AG09309 (cell line): ENCODE measurements around the gene RPA1.

Source experiments
- DNase-seq: peaks from one replicate; pipeline ENCODE4 v3.0.0-alpha.2; 2010; ENCODE audit warnings: low read depth
- H3K4me3 ChIP-seq: 2 replicates; pipeline ENCODE4 v1.5.1; 2011; ENCODE audit warnings: mild to moderate bottlenecking, low read depth, low read length, moderate library complexity; ENCODE audit not compliant: control insufficient read depth
- TF ChIP-seq, protein P1 (sequence below): IDR thresholded peaks from 2 replicates; pipeline ENCODE4 v1.5.1; 2011; ENCODE audit warnings: mild to moderate bottlenecking, low read depth, low read length, inconsistent platforms; ENCODE audit not compliant: insufficient read depth, control insufficient read depth; ENCODE audit errors: missing control alignments

The RPA1 gene

DNA sequence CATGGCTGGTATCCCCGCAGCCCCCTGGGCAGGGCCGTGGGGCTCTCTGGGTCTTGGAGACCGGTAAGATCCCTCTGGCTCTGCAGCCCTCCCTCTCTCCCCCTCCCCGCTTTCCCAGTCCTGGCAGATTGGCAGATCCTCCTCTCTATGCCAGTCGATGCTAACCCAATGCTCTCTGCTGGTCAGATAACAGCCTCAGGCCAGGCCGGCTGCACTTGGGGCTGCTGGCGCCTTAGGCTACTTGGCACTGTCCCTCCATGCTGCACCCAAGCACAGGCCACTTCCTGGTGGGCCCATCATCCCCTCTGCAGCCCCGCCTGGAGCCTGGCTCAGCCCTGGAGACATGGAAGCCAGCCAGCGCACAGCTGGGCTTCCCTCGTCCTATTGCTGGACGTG, 113.6 kb downstream of the RPA1 start:
- TF ChIP-seq, protein P1, sequence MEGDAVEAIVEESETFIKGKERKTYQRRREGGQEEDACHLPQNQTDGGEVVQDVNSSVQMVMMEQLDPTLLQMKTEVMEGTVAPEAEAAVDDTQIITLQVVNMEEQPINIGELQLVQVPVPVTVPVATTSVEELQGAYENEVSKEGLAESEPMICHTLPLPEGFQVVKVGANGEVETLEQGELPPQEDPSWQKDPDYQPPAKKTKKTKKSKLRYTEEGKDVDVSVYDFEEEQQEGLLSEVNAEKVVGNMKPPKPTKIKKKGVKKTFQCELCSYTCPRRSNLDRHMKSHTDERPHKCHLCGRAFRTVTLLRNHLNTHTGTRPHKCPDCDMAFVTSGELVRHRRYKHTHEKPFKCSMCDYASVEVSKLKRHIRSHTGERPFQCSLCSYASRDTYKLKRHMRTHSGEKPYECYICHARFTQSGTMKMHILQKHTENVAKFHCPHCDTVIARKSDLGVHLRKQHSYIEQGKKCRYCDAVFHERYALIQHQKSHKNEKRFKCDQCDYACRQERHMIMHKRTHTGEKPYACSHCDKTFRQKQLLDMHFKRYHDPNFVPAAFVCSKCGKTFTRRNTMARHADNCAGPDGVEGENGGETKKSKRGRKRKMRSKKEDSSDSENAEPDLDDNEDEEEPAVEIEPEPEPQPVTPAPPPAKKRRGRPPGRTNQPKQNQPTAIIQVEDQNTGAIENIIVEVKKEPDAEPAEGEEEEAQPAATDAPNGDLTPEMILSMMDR = no peak
- no peak overlapping the region for H3K4me3 ChIP-seq
- DNase-seq = no peak

DNA sequence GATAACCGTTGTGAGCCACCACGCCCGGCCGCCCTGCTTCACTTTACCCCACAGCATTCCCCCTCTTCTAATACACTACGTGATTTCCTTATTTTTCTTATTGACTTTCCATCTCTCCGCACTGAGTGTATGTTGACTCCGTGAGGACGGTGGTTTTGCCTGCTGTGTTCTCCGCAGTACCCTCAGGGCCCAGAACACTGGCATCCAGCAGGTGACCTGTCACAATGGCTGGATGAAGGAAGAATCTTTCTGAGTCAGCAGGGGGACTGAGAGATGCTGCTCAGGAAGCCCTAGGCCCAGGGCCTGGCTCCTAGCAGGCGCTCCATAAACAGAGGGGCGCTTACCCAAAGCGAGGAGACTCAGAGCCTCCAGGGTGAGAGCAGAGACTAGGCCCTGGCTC, 115.8 kb downstream of the RPA1 start:
- TF ChIP-seq, protein P1 = no peak
- DNase-seq = no peak
- H3K4me3 ChIP-seq = no peak overlapping the region

DNA sequence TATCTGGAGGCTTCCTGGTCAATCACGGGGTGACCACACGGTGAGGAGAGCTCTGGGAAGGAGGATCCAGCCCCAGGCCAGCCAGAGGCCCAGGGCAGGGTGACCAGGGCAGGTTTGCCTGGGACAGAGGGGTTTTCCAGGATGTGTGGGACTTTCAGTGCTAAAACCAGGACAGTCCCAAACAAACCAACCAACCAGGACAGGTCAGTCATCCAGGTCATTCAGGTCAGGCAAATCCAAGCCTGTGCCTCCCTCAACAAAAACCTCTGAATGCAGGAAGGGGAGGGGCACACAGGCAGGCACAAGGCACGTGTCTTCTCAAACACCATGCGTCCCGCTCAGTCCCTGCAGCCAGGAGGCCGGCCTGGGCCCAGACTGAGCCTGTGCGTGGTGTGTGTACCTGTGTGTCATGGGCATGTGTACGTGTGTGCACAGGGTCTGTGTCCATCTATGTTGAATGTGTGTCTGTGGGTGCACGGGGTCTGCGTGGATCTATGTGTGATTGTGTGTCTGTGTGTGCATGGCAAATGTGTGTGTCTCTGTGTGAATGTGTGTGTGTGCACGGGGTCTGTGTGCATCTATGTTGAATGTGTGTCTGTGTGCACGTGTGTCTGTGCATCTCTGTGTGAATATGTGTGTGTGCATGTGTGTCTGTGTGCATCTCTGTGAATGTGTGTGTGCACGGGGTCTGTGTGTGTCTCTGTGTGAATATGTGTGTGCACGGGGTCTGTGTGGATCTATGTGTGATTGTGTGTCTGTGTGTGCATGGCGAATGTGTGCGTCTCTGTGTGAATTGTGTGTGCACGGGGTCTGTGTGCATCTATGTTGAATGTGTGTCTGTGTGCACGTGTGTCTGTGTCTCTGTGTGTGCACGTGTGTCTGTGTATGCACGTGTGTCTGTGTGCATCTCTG, 116.5 kb downstream of the RPA1 start:
- no peak for DNase-seq
- no peak overlapping the region for H3K4me3 ChIP-seq
- TF ChIP-seq, protein P1 = no peak

DNA sequence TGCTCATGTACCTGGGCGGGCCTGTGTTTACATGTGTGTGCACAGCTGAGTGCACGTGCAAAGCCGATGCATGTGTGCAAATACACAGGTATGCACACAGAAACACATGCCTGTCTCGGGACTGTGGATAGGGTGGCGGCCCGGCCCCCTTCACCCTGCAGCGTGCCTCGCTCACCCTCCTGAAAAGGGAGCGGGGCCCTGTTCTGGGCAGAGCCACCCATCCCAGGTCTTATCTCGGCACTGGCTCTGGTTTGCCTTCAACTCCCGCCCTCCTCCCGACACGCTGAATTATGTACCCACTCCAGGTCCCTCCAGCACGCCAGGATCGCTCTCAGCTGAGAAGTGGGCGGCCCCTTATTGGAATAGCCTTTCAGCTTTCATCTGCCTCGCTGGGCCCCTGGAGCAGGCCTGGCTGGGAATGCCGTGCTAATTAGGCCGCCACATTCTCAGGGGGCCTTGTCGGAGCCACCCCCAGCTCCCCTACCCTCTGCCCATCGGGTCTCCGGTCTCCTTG, 117.5 kb downstream of the RPA1 start:
- TF ChIP-seq, protein P1 = no peak
- H3K4me3 ChIP-seq = no peak overlapping the region

DNA sequence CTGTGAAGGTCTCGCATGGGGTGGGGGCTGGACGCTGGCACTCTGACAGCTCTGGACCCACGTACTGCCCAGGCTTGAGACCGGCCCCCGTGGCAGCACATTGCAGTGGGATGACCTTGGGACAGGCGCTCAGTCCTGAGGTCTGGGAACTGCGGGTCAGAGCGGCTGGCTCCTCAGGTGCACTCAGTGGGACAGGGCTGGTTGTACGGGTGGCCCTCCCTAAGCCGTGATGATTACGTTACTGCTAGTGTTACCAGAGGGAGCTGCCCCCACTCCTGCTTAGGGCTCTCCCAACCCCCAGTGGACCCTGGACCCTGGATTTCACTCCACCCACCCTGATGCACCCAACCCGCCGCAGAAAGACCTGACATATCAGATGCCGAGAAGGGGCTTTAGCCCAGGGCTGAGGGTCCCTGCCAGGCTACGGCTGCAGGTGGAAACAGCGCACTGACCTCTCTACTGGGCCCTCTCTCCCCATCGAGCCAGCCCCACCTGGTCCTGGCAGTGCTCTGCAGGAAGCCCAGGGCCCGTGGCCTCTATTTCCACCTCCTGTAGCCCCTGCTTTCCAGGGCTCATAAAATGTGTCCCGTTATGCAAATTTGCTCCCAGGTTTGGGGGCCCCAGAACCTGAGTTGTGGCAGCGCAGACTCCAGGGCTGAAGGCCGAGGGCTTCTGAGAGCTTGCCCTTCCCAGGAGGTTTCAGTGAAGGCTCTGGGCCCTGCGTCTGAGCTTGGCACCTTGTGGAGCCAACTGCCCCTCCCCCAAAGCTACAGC, 118.1 kb downstream of the RPA1 start:
- no peak overlapping the region for H3K4me3 ChIP-seq
- TF ChIP-seq, protein P1 = no peak
- no peak for DNase-seq

More for the DNA sequence above, 117.5 kb downstream of the RPA1 start:
- no peak for DNase-seq

DNA sequence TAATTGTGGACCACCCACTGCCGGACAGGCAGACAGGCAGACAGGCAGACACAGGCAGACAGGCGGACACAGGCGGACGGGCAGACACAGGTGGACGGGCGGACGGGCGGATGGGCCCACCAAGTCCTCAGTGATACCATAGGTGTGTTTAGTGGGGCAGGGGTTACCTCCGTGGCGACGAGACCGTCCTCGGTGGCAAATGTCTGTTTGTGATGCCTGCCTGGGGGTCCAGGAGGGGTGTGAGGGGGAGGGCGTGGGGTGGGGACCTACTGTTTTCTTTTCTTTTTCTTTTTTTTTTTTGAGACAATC, 118.7 kb downstream of the RPA1 start:
- DNase-seq = no peak
- H3K4me3 ChIP-seq = no peak overlapping the region
- TF ChIP-seq, protein P1 = no peak
